AG09309 (cell line): ENCODE results near the gene PAGE2.
"Not testable (repeated sequence)": the region's sequence is repeated elsewhere in the genome, so short reads cannot be mapped to it uniquely, and the experiment has no call there.

Source experiments
- DNase-seq: peaks from one replicate; pipeline ENCODE4 v3.0.0-alpha.2; 2010; ENCODE audit warnings: low read depth
- H3K4me3 ChIP-seq: 2 replicates; pipeline ENCODE4 v1.5.1; 2011; ENCODE audit warnings: mild to moderate bottlenecking, low read depth, low read length, moderate library complexity; ENCODE audit not compliant: control insufficient read depth
- TF ChIP-seq, protein P1 (sequence below): IDR thresholded peaks from 2 replicates; pipeline ENCODE4 v1.5.1; 2011; ENCODE audit warnings: mild to moderate bottlenecking, low read depth, low read length, inconsistent platforms; ENCODE audit not compliant: insufficient read depth, control insufficient read depth; ENCODE audit errors: missing control alignments

Gene PAGE2, protein sequence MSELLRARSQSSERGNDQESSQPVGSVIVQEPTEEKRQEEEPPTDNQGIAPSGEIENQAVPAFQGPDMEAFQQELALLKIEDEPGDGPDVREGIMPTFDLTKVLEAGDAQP

DNA sequence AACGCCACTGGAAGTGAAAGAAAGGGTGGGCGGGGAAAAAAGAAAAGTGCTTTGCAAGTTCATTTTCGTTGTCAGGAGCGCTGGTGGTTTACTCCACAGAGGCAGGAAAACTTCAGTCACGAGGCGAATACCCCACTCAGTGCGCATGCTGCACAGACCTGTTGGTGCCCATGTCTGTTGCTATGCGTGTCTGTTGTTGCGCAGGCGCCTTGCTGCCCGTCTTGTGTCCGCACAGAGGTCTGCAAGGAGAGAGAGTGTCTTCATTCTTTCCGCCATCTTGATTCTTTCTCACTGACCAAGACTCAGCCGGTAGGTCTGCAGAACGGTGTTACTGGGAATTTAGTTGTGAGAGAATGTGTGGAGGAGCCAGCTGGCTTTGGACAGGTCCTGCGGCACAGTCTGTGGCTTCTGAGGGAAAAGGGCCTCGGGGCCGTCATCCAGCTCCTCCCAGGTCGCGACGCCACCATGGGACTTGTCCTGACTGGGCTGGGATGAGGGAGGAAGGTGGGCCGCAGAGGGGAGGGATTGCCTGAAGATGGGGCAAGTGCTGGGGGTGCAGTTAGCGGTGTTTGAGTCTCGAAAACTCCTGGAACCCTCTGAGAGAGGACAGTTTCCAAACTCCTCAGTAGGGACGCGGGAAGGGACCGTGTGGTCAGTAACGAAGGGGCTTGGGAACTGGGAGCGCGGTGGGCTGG is at the start of gene PAGE2:
Gene PAGE2 (plus strand): TSS at position 224 of the 695 bp plus-strand sequence. CDS start 1,003 bp downstream, outside the sequence.
- TF ChIP-seq, protein P1, sequence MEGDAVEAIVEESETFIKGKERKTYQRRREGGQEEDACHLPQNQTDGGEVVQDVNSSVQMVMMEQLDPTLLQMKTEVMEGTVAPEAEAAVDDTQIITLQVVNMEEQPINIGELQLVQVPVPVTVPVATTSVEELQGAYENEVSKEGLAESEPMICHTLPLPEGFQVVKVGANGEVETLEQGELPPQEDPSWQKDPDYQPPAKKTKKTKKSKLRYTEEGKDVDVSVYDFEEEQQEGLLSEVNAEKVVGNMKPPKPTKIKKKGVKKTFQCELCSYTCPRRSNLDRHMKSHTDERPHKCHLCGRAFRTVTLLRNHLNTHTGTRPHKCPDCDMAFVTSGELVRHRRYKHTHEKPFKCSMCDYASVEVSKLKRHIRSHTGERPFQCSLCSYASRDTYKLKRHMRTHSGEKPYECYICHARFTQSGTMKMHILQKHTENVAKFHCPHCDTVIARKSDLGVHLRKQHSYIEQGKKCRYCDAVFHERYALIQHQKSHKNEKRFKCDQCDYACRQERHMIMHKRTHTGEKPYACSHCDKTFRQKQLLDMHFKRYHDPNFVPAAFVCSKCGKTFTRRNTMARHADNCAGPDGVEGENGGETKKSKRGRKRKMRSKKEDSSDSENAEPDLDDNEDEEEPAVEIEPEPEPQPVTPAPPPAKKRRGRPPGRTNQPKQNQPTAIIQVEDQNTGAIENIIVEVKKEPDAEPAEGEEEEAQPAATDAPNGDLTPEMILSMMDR, result no peak
- no peak for DNase-seq
- no peak within 1 kb of the TSS for H3K4me3 ChIP-seq

DNA sequence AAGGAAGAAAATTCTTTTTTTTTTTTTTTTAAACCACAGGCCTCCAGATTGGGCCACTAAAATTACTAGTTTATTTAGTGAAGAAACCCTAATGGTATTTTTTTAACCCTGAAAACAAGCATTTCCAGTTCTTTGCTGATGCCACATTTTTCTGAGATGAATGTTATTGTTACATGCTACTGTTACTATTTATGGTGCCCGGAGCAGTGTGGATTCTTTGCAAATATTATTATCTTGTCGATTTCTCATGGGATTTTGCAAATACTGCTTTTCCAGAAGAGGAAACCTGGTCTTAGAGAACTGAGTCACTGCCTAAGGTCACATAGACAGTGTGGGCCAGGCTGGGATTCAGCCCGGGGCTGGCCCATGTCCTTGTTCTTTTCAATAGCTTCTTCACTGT is 49.3 kb upstream of the PAGE2 start:
- TF ChIP-seq, protein P1, result no peak
- H3K4me3 ChIP-seq, result no peak overlapping the region
- DNase-seq, result no peak

DNA sequence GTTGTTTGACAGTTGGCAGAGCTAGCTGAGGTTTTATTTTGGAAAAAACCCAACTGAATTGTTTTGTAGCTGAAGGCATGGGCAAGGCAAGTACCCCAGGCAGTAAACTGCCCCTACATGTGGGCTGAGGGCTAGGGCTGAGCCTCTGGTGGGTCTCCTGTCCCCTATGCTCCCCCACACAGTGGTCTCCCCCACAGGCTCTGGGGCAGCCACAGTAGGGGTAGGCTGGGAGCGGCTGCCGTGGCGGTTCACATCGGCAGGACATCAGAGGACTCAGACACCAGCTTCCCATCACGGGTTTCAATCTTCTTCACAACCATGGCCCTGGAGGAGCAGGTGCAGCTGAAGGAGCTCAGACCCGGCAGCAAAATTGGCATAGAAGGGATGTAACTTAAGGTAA is 47.3 kb upstream of the PAGE2 start:
- H3K4me3 ChIP-seq, result no peak overlapping the region
- DNase-seq, result no peak
- TF ChIP-seq, protein P1, result no peak

DNA sequence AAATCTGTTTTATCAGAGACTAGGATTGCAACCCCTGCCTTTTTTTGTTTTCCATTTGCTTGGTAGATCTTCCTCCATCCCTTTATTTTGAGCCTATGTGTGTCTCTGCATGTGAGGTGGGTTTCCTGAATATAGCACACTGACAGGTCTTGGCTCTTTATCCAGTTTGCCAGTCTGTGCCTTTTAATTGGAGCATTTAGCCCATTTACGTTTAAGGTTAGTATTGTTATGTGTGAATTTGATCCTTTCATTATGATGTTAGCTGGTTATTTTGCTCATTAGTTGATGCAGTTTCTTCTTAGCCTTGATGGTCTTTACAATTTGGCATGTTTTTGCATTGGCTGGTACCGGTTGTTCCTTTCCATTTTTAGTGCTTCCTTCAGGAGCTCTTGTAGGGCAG is 38.2 kb upstream of the PAGE2 start:
- not testable (repeated sequence) for H3K4me3 ChIP-seq

DNA sequence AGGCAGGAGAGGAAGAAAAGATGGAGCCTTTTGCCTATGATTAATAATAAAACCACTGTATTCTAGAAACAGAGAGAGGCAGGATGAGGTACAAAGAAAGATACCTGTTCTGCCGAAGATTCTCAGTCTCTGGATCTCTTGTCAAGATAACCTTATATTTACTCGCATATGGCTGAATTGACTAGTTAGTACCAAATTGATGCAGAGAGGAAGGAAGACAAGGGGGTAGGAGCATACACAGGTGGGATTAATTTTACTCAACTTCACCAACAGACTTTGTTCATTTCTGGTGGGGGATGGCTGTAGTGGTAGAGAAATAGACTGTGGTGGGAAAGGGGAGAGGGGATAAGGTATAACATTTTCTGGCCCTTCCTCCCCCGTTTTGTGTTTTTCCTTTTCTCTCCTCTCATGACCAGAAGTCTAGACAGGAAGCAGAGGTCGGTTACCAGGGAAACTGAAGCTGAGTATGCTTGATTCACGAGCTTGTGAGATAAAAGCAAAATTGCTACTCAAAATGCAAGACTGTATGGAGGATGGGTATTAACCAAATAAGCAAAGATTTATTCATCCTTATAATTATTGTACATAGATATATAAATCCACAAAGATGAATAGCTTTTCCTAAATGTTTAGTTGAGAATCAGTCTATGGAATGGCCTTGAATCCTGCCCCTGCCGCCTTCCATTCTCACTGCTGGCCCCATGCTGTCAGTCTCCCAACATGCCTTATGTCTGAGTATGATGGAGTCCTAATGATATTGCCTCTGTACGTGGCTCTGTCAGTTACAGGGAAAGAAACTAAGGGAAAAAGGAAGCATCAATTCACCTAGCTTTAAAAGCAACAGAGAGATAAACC is 31.8 kb upstream of the PAGE2 start:
- TF ChIP-seq, protein P1, result no peak
- DNase-seq, result peak; percentile 3
- H3K4me3 ChIP-seq, result no peak overlapping the region

More for the DNA sequence above, 38.2 kb upstream of the PAGE2 start:
- DNase-seq, result not testable (repeated sequence)

DNA sequence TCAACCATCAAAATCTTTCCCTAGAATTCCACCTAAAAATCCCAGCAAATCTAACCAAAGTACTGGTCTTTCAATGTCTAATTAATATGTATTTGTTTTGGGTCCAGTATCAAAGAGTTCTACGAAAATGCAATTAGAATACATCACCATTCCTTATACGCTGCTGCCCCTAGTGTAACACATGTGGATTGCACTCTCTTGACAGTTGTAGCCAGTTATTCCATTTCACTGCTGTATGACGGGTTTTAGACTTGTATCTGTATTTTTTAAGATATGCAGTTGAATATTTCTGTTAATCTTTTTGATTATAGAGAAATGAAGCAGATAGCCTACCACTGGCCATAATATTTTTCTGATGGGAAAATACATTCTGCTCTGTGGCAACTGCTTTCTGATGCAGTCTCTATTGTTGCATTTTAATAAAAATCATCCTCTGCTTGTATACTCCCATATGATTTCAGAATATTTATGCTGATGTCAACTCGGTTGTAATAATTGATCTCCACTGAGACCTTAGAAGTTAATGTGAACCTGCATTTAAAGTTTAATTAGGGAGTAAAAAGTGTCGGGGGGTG is 31.1 kb upstream of the PAGE2 start:
- DNase-seq, result no peak
- TF ChIP-seq, protein P1, result peak; percentile 78
- no peak overlapping the region for H3K4me3 ChIP-seq

DNA sequence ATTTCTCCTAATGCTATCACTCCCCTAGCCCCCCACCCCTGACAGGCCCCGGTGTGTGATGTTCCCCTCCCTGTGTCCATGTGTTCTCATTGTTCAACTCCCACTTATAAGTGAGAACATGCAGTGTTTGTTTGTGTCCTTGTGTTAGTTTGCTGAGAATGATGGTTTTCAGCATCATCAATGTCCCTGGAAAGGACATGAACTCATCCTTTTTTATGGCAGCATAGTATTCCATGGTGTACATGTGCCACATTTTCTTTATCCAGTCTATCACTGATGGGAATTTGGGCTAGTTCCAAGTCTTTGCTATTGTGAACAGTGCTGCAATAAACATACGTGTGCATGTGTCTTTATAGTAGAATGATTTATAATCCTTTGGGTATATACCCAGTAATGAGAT is 21.6 kb upstream of the PAGE2 start:
- not testable (repeated sequence) for DNase-seq, H3K4me3 ChIP-seq
